NOMO-1 treated with dmso at 0.1 percent for 144 hours (cell line): ENCODE measurements around the gene RPS26.
"Not testable (repeated sequence)": the region's sequence is repeated elsewhere in the genome, so short reads cannot be mapped to it uniquely, and the experiment has no call there.

Experiments used
- DNase-seq: peaks from one replicate; lab custom pipeline; 2025; ENCODE audit not compliant: unreplicated experiment; lab: John Stamatoyannopoulos, UW

The RPS26 gene

DNA sequence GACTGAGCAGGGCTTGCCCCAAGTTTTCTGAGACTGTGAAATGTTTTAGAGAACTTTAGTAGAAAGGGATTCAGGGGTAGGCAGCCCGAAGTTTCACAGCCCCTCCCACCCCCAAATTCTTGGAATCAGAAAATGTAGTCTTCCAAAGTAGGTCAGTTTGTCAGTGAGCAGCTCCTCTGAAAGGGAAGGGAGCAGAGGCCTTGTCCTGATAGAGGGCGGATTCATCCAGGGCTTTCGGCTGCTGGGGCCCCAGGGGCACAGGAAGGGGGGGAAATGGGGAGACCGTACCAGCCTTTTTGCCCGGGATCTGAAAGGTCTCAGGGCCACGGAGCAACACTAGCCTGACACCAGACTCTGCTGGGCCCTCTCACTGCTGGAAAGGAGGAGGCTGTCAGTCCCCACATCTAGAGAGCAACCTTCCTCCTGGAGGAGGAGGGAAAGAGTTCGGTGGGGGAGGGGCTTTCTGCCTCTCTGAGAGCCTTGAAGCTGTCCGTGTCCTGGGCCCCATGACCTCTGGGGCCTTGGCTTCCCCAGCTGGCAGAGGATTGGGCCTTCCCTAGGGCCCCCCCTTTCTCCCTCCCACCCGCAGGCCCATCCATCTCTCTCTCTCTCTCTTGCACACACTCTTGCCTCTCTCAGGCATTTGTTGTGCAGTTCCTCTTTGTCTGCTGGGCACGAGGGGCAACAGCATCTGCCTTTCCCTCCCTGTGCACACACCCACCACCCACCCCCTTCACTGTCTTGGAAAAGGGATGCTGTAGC is 21.1 kb upstream of the RPS26 start, which contains the start of gene IKZF4:
TSS of gene IKZF4 (plus strand) at position 621 of the 762 bp plus-strand sequence. CDS start 451 bp downstream, outside the sequence.
- peak; percentile 48 for DNase-seq

DNA sequence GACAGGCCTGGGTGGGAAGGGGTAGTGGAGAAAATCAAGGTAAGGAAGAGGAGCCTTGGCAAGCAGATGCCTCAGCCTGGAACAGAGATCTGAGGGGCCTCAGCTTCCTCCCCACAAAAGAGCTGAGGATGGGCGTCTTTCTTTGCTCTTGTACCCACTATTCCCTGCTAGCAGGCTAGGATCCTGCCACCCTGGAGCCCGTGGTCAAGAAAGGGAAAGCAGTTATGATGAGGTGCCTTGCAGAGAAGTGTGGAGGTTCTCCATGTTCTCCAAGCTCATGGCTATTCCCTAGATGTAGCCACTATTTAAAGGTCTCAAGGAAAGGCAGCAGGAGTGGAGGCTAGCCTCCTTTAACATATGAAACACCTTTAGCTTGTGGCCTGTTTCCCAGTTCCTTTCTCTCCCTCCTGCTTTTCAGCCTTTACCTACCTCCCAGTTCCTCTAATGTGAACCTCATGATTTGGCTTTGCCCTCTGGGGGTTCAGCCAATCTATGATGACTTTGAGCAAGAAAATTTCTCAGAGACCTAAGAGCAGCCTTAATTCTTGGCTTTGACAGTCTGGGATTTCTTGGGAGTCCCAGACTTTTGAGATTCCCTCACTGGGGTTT is 19.7 kb upstream of the RPS26 start:
- no peak for DNase-seq

DNA sequence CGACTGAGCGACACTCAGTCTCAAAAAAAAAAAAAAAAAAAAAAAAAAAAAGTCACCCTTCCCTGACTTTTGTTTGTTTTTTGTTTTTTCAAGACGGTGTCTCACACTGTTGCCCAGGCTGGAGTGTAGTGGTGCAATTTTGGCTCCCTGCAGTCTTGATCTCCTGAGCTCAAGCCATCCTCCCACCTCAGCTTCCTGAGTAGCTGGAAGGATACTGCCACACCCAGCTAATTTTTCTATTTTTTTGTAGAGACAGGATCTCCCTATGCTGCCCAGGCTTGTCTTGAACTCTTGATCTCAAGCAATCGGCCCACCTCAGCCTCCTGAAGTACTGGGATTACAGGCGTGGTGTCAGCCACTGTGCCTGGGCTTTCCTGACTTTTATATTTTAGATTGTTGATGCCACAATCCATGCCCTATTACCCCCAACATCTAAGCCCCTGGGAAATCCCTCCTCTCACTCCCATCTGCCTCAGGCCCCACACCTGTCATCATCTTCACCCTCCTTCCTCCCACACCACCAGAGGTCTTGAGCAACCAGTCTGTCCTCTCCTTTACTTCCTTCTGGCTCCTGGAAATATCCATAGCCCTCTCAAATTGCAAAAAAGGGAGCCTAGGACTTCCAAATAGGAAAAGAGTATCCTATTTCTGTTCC is 13.1 kb upstream of the RPS26 start:
- no peak for DNase-seq

DNA sequence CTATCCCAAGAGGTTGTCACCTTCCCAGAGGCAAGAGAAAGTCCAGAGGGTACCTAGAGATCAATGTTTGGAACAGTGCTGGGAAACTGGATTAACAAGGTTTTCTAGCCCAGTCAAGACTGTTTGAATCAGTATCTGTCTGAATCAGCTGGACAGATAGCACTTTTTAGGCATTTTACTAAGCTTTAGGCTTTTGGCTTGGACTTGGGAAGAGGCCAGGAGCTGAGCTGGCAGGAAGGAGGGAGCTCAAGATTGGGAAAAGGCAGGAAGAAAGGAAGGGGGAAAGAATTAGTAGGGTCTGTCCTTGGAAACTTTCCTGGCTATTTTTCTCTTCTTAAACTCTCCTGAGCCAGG is 12.6 kb upstream of the RPS26 start:
- DNase-seq, result no peak

DNA sequence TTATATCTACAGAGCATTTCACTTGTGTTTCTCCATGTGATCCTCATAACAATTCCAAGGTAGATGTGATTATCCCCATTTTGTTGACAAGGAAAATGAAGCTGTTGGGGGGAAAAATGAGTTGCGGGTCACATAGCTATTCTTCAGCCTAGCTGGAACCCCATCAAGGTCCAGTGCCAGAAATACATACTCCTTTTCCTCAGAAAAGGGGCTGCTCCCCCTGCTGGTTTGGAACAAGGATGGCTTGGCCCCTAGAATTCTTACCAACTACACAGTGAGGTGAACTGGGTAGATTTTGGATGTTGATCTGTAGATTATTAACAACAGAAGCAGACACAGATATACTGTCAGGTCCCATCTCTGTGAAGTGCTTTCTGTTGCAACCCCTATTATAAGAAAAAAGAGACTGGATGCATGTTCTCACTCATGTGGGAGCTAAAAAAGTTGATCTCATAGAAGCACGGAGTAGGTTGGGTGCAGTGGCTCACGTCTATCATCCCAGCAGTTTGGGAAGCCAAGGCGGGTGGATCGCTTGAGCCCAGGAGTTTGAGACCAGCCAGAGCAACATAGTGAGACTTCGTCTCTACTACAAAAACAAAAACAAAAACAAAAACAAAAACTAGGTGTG is 11.9 kb upstream of the RPS26 start:
- no peak for DNase-seq

DNA sequence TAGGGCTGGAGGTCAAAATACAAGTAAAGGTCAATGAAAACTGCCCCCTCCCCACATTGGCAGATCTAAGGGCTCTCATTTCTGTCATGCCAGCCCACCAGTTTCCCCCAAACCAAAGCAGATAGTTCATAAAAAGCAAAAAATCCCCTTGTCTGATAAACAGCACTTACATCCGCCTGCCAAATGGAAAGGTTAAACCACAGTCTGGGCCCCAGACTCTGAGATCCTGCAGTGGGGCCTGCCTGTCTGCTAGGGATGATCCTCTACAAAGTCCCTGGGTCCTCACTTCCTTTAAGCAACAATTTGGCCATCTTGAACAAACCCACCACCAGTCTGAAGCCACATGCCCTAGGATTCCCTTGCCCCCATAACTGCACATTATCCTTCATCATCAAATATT is 9.7 kb upstream of the RPS26 start:
- no peak for DNase-seq

DNA sequence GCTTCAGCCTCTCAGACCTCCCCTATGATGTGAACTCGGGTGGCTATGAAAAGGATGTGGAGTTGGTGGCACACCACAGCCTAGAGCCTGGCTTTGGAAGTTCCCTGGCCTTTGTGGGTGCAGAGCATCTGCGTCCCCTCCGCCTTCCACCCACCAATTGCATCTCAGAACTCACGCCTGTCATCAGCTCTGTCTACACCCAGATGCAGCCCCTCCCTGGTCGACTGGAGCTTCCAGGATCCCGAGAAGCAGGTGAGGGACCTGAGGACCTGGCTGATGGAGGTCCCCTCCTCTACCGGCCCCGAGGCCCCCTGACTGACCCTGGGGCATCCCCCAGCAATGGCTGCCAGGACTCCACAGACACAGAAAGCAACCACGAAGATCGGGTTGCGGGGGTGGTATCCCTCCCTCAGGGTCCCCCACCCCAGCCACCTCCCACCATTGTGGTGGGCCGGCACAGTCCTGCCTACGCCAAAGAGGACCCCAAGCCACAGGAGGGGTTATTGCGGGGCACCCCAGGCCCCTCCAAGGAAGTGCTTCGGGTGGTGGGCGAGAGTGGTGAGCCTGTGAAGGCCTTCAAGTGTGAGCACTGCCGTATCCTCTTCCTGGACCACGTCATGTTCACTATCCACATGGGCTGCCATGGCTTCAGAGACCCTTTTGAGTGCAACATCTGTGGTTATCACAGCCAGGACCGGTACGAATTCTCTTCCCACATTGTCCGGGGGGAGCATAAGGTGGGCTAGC is 7.0 kb upstream of the RPS26 start:
- DNase-seq, result no peak

DNA sequence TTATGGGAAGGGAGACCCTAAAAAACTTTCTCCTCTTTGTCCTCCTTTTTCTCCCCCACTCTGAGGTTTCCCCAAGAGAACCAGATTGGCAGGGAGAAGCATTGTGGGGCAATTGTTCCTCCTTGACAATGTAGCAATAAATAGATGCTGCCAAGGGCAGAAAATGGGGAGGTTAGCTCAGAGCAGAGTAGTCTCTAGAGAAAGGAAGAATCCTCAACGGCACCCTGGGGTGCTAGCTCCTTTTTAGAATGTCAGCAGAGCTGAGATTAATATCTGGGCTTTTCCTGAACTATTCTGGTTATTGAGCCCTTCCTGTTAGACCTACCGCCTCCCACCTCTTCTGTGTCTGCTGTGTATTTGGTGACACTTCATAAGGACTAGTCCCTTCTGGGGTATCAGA is 4.6 kb upstream of the RPS26 start:
- DNase-seq, result no peak

DNA sequence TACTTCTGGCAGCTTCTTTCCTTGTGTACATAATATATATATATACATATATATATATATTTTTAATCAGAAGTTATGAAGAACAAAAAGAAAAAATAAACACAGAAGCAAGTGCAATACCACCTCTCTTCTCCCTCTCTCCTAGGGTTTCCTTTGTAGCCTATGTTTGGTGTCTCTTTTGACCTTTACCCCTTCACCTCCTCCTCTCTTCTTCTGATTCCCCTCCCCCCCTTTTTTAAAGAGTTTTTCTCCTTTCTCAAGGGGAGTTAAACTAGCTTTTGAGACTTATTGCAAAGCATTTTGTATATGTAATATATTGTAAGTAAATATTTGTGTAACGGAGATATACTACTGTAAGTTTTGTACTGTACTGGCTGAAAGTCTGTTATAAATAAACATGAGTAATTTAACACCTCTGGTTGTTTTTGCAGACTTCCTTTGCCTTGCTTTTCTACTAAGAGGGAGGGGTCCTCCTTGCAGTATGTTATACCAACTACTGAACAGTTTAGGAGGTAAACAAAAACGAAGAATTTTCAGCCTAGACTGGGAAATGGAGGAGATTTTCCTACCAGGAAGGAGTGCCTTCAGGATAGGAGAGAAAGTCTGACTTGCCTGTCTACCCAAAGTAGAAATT is 3.6 kb upstream of the RPS26 start:
- no peak for DNase-seq

DNA sequence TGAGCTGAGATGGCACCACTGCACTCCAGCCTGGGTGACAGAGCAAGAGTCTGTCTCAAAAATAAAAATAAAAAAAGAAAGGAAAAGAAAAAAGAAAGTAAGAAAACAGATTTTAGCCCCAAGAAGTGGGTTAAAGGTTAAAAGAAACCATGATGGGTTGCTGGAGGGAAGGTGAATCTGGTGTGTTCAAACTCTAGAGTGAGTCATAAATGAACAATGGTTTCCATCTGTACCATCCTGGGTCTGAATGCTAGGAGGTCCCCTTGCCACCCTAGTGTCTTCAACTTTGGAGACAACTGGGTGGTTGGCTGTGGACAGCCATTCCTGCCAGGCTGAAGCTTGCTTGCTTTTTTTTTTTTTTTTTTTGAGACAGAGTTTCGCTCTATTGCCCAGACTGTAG is 1.6 kb upstream of the RPS26 start:
- DNase-seq, result no peak

DNA sequence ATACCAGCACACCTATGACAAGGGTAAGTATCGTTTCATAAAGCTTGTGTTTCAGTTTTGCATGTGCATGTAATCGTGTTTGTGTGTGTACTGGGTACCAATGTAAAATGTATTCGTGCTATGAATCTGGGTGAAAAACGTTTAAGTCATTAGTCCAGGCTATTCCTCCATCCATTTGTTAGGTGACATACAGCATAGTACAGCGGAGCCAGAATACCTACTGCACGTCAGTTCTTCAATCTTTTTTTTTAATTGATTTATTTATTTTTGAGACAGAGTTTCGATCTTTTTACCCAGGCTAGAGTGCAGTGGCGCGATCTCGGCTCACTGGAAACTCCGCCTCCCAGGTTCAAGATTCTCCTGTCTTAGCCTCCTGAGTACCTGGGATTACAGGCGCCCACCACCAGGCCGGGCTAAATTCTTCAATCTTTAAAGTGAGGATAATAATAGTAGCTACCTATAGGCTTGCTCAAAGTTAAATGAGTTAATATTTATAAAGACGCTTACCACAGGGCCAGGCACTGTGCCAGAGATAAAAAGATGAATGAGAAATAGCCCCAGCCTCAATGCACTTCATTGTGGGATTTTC is 661 bp upstream of the RPS26 start:
- DNase-seq, result no peak

DNA sequence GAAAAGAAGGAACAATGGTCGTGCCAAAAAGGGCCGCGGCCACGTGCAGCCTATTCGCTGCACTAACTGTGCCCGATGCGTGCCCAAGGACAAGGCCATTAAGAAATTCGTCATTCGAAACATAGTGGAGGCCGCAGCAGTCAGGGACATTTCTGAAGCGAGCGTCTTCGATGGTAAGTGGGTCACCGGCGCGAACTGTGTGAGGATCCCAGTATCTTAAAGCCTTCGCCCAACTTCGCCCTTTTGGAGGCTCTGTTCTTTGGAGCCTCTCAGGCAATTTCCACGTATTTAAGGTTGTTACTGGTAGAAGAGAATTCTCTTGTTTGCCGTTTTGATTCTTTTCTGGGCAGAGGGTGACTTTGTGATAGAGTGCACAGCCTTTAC is 704 bp downstream of the RPS26 start:
- DNase-seq, result not testable (repeated sequence)

DNA sequence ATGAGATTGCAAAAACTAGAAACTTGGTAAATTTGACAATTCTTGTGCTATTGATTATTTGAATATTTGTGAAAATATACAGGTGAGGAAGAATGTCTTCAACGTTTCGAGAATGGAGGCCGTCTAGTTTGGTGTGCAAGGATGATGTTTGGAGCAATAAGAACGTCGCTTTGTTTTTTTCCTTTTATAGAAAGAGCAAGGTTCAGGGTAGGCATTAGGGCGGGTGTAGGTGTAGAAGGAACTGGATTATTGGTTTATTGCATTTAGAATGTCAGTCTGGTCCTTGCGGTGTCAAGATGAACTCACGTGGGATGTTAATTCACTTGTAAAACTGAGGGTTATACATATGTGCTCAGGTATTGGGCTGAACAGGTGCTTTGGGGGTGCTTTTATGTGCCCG is 1.1 kb downstream of the RPS26 start:
- no peak for DNase-seq

DNA sequence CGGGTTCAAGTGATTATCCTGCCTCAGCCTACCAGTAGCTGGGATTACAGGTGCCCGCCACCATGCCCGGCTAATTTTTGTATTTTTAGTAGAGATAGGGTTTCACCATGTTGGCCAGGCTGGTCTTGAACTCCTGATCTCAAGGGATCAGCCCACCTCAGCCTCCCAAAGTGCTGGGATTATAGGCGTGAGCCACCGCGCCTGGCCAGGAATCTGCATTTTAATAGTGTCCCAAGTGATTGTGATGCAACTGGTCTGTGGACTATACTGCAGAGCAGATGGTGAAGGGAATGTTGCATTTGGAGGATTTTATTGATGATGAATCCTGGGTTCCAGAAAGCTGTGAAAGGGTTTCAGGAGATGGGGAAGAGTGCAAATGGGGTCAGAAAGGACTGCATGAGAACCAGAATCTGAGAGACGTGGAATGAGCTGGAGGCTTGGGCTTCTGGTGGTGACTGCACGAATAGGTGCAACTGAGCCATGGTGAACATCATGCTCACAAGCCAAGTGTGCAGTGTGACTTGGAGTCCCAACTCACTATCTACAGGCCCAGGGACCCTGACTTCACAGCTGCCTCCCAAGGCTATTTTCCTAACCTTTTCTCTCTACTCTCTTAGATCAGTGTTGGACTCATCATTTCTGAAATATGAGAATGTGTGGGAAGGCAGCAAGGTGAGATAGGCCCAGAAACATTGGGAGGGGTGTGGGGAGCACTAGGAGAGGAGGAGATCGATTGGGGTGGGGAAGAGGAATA is 4.5 kb downstream of the RPS26 start:
- DNase-seq, result no peak

DNA sequence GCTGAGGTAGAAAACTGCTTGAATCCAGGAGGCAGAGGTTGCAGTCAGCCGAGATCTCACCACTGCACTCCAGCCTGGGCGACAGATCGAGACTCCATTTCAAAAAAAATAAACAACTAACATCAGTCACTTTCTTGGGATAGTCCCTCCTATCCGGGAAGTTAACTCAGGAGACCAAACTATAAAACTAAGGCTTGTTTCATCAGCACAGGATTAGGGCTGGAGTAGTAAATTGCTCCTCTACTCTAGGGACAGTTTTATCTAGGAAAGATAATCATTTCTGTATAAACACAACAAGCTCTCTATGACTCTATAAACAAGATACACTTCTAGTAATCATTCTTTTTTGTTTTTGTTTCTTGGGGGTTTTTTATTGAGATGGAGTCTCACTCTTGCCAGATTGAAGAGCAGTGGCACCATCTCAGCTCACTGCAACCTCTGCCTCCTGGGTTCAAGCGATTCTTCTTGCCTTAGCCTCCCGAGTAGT is 11.7 kb downstream of the RPS26 start:
- DNase-seq, result no peak

DNA sequence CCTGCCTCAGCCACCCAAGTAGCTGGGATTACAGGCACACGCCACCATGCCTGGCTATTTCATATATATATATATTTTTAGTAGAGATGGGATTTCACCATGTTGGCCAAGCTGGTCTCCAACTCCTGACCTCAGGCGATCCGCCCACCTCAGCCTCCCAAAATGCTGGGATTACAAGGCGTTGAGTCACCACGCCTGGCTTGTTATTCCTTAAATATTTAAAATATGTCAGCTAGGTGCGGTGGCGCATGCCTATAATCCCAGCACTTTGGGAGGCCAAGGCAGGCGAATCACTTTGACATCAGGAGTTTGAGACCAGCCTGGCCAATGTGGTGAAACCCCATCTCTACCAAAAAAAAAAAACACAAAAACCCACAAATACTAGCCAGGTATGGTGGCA is 18.2 kb downstream of the RPS26 start:
- DNase-seq, result not testable (repeated sequence)

DNA sequence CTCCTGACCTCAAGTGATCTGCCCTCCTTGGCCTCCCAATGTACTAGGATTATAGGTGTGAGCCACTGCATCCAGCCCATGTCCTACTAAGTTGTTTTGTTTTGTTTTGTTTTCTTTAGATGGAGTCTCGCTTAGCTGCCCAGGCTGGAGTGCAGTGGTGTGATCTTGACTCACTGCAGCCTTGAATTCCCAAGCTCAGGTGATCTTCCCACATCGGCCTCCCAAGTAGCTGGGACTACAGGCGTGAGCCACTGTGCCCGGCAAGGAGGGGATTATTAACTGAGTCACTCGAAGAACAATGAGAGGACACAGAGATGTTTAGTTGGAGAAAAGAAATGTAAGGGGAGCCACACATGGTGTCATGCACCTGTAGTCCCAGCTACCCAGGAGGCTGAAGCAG is 20.3 kb downstream of the RPS26 start:
- DNase-seq, result no peak

DNA sequence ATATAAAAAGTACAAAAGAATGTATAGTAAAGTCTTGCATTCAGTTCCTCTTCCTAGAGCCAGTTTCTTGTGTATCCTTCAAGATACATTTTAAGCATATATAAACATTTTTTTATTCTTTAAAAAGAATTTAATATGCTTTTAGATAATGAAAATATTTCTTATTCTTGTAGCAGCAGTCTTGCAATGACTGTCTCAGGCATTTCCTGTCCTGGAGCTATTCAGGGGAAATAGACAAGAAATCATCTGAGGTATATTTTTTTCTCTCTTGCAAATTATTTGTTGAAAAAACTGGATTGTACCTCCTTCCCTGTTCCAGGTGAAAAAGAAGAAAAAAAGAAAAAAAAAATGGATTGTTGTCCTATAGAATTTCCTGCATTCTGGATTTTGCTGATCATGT is 21.3 kb downstream of the RPS26 start:
- DNase-seq, result no peak

DNA sequence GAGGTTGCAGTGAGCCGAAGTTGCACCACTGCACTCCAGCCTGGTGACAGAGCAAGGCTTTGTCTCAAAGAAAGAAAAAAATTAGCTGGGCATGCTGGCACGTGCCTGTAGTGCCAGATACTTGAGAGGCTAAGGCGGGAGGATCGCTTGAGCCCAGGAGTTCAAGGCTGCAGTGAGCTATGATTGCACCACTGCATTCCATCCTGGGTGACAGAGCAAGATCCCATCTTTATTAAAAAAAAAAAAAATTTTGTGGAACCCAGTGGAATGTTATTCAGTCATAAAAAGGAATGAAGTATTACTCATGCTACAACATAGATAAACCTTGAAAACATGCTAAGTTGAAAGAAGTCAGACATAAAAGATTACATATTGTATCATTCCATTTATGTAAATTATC is 29.9 kb downstream of the RPS26 start:
- DNase-seq, result no peak

DNA sequence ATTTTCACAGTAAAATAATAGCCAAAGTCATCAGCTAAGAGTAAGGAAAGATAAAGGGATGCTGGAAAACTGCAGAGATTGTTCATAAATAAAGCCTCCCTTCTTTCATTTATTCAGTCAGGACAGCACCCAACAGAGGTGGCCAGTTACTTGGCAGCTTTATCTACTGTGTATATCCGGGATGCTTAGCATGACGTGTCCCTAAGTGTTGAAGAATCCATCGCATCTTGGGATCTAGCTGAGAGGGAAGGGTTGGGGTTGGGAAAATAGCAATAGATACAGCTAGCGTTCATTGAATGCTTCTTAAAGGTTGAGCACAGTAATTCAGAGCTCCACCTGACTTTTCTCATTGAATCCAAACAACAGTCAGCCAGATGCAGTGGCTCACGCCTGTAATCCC is 32.7 kb downstream of the RPS26 start:
- no peak for DNase-seq
